Activated CD8-positive, alpha-beta memory T cell treated with anti-CD3 and anti-CD28 coated beads, Interleukin-2, amount 50 U/mL, for 1 hour (primary cell): ENCODE measurements around the gene GPRIN3.

Experiments used
- DNase-seq: peaks from one replicate; pipeline ENCODE4 v3.0.0-alpha.2; 2020; ENCODE audit errors: extremely low read depth

GPRIN3 gene

DNA sequence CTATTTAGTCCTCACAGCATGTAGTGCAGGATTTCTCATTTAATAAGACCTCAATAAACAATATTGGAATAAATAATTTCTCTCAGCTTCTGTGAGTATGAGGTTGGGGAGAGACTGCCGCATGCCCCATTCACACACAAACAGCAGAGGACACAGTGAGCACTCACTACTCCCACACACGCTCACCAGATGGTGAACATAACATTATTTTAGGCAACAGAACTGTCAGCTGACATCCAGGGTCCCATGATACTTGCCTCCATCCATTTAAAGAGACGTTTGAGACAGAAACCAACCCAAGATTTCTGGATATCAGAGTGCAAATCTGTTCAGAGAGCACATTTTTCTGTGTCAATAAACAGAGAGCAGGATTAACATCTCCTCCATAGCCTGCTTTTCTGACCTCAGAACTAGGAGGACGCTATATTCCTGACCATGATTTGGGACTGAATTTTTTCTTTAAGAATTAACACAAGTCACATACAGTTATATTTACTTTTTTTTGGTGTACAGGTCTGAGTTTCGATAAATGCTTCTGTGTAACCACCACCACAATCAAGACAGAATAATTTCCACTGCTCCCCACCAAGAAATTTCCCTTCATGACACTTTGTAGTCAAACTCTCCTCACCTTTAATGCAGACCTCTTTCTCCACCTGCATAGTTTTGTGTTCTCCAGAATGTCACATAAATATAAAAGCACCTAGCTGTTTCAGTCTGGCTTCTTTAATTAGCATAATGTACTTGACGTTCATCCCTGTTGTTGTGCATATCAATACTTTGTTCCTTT, 16.7 kb downstream of the GPRIN3 start:
- DNase-seq: no peak

DNA sequence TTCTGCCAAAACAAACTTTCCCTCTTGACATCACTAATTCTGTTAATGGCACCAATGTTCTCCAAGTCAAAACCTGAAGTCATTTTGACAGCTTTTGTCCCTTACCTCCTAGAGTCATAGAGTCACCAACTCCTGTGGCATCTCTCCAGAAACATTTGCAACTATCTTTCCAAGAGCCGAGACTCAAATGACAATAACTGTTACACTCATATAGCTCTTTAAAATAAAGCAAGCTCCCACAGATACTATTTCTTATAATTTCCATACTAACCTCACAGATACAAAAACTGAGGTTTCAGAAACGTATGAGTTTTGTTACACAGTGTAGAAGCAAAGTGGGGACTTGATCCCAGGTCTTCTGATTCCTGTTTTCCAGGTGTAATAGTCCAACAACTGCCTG, 18.3 kb downstream of the GPRIN3 start:
- DNase-seq: no peak

DNA sequence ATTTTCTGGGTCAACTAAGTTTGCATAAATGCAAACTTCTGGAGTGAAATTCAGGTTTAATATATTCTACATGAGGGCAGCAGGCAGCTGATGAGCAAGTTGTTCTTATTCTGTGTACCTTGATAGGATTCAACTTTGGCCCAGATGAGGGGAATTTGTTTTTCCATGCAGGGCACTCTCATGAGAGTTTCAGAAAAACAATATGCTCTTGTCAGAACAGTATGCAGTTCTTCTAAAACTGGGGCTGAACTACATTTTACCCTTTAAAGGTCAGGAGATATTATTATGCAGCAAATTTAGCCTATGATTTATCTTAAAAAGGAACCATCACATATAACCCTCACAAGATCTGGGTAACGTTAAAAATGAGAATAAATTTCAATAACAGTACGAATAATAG, 19.2 kb downstream of the GPRIN3 start:
- DNase-seq: no peak

DNA sequence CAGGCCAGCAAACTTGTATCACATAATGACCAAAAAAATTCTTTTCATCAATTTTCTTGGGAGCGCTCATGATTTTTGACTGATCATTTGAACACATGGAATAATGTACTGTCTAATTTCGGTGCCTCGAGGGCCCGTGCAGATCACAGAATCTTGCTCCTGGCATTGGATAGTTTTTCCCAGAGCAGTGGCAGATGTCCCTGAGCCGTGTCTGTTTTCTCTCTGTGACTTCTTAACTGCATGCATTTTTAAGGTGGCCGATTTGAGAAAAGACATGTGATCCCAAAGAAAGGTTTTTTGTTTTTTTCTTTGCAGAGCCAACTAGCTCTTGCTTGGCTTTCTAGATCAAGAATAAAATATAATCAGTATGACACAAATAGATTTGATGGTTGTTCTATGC, 19.7 kb downstream of the GPRIN3 start:
- no peak for DNase-seq

DNA sequence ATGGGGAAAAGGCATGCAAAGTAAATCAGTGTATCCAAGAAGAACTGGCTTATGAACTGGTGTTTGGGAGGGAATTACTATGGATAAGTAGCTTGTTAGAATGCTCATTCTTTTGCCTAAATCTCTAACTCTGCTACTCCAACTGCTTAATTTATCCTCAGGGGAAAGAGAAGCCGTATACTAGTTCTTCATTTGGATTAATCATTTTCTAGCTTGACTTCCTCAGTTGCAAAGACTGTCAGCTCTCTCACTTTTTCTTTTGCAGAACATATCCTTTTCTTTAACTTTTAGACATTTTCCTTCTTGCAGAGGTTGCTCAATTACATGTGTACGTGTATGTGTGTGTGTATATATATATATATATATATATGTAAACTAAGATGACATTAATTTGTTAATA, 21.9 kb downstream of the GPRIN3 start:
- DNase-seq: no peak

DNA sequence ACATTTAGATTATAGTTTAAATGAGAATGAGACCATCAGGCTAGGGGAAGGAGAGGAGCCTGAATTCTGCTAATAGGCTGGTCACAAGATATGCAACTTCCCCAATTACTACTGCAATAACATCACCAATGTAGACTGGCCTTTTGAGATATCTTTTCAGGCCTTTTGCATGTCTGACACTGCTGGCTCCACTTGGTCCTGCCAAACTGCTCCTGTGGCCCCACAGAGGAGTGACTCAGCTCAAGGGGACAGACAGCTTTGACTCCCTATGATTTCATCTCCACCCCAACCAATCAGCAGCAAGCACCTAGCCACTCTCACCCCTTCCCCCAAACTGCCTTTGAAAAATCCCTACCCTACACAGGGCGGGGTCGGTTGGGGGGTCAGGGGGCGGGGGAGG, 22.8 kb downstream of the GPRIN3 start:
- DNase-seq: no peak

DNA sequence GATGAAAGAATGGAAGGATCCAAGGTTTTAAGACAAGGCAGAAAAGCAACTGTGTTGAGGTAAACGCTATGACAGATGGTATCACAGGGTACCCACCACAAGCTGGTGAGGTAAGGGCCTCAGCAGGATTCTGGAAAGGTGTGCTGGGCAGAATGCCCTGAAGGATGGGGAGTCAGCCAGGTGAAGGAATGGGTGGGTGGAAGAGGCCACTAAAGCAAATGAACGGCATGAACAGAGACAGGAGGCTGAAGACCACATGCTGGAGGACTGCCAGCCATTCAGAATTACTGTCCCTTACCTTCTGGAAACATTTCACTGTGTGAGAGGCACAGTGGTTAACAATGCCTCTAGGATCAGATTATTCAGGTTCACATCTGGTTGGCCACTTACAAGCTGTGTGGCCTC, 23.6 kb downstream of the GPRIN3 start:
- no peak for DNase-seq

DNA sequence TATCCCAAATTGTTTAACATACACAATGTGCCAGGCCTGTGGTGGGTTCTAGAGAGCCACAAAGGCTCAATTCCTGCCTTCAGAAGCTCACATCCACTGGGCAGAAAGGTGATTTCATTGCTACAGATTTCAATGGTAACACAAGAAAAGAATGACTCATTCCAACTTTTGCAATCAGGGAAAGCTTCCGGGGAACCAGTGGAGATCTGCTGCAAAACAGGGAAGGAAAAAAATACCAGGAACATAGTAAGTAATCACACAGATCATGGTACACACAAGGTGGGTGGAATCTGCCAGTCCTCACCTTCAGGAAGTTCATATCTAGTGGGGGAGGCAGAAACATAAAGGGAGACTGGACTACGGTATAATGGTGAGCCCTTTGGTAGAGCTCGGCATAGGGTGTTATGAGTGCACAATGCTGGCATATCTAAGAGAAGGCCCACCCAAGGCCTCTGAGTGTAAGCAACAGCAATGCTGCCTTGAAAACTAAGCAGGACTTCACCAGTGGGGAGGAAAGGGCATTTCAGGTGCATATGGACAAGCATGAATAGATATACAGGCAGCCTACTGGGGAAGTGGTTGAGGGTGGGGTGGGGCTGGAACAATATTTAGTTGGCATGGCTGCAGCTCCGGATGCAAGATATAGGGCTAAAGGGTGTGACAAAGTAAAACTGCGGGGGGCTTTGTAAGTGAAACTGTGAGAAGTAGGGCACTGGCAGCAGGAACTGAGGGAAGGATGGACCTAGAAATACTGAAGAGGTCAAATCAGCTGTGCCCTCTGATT, 24.2 kb downstream of the GPRIN3 start:
- DNase-seq: no peak

DNA sequence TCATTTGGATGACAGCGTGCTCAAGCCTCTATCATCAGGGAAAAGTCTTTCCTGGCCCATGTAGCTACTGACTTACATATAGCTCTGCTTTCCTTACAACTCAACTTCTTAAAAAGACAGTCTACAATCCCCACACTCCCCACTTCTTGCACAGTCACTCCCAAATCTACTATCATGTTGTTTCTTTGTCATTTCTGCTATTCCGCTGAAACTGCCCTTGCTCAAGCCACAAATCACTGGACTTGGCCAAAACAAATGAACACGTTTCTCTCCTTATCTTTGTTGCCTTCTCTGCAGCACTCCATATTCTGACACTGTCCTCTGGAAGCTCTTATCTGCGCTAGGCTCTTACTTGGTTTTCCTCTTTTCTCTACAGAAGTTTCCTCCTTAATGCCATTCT, 28.2 kb downstream of the GPRIN3 start:
- DNase-seq: no peak

DNA sequence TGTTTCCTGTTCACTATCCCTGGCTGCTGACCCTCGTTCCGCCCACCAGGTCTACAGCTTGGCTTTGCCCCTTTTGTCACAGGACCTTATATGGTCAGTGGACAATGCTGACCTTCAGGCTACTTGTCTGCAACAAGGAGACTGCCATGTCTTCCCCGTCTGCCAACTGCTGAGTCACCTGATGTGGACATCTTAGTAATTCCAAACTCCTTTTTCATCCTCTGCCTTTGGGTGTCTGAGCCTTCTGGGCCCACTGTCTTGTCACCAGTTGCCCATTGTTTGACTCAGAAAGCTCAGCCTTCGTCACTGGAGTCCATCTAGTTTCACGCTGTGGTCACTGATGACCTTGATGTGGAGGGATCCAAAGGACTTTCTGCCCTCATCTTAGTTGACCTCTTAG, 30.2 kb downstream of the GPRIN3 start:
- no peak for DNase-seq

DNA sequence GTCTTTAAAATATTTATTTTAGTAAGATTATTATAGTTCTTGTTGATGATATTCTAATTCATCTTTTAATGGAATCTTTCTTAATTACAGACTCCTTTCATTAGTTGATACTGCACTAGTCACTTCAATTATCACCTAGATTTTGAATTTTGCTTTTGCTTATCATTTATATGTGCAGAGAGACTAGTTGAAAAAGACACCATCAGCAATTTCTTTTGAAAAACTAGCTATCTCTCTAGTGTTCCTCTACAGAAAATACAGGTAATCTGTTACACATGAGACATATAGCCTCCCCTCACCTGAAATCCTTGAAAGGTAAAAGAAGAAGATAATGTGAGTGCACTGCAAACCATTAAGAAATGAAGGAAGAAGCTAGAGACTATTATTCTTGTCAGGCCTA, 31.3 kb downstream of the GPRIN3 start:
- DNase-seq: no peak

DNA sequence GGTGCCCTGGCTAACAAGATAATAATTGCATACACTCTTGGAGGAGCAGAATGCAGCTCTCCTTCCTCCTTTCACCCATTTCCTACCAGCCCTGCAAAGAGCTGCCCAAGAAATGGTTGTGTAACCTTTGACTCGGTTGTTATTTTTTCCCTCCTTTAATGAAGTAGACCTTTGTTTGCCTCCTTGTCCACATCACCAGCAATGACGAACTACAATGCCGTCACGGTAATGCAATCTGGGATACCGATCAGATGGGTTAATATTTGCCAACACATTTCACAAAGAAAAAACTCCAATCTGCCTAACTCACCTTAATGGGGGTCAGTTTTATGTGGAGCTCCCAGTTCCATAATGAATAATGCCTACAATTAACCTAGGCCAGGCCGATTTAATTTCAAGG, 32.0 kb downstream of the GPRIN3 start:
- DNase-seq: no peak

DNA sequence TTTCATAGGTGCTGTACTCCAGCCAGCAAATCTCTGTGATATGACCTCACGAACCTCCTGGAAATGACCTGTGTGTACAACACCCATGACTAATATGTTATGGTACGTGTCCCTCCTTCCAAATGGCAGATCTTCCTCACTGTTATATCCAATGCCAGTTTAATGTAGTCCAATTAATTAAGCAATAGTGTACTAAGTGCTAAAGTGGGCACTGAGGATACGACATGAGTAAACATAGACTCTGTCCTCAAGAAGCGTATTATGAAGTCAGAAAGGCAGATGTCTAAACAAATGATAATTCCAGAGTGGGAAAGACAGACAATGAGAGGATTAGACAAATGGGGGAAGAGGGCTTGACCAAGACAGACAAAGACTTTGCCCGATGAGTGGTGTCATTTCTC, 33.9 kb downstream of the GPRIN3 start:
- DNase-seq: no peak

DNA sequence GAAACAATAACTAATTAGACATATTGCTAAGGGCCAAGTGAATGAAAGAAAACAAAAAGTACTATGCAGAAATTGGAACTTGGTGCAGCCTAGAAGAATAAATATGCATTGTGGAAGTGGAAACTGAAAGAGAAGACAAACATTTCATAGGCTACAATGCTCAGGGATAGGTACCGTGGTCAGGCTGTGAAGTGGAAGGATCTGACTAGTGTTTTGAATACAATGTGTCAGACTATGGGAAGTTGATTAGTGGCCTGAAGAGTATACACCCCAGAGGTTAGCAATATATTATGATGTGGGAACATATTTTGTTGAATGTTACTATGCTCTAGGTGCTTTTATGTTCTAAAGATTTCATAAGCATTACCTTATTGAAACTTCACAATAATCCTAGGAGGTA, 36.8 kb downstream of the GPRIN3 start:
- no peak for DNase-seq

DNA sequence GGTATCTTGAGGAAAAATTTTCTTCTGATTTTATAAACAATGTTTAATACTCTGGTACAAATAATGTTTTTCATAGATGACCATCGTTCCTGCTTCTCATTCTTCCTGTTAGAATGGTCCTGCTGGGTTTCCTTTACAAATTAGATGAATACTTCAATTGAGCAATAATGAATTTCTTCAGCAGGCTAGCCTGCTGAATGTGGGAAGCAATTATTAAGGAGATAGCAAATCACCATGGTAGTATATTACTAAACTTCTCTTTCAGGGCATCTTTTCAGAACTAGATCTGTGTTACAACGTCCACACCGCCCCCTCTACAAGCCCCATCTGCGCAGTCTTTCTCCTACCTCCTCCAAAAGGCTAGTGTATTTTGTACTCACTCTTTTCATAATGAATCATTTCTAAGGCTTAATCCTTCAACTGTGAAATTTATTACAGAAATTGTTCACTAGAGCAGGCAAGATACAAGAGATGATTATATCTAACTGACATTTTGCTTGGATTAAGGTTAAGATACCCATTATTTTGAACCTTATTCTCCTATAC, 38.4 kb downstream of the GPRIN3 start:
- no peak for DNase-seq

DNA sequence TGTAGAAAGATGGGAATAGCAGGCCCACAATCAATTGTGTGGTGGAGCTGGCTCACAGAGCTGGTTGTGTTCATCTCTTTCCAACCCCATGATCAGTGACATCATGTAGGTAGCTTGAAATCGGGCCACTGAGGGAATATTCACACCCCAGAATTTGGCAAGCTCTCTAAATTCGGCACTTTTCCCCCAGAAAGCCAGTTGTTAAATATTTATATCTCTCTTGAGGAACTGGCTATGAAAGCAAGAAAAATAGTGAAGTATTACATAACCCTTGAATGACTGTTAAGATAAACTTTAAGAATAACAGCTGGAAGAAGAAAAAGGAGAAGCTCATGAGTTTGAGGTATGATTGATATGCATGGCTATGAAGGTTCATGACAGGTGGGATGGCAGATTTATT, 38.9 kb downstream of the GPRIN3 start:
- DNase-seq: no peak

DNA sequence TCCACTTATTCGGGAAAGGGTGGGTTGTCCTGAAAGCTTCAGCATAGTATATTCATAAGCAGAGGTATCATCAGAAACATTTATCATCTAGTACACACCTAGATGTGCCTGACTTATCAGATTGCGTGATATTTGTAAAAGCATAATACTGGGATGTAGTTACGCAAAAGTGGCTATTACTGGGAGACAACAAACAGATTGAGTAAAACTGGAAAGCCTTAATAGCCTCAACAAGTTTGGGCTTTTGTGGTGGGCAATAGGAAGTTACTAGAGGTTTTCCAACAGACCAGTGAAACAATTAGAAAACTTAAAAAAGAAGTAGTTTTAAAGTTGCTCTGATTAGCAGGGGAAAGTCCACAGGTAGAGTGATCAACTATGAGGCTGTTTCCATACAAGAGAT, 39.8 kb downstream of the GPRIN3 start:
- no peak for DNase-seq

DNA sequence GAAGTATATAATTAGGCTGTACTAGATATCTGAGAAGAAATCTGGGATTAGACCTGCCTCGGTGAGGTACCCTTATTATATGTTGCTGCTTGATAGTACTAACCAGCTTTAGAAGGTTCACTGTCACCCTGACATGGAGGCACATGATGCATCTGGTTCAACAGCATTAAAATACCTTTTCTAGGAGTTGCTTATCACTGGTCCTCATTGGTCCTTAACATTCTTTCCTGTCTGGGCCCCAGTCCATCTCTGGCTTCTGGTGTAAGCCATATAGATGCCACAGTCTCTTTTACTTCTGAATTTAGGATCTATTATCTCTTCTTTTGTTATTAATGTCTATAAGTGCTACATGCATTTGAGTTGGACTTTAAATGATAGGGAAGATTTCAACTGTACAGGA, 40.2 kb downstream of the GPRIN3 start:
- DNase-seq: no peak

DNA sequence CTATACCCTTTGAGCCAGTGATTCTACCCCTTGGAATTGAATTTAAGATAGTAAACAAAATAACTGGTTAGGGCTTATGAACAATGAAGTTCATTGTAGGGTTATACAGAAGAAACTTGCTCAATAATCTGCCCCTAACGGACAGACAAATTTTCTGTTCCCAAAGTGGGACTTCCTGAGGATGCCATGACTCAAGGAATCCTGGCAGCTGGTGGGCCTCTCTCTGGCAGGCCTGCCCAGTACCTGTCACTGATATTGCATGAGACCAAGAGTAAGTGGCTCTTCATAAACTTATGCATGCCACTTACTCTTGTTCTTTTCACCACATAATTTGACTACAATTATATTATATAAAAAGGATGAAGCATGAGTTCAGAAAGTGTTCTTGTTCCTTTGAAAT, 41.5 kb downstream of the GPRIN3 start:
- no peak for DNase-seq

DNA sequence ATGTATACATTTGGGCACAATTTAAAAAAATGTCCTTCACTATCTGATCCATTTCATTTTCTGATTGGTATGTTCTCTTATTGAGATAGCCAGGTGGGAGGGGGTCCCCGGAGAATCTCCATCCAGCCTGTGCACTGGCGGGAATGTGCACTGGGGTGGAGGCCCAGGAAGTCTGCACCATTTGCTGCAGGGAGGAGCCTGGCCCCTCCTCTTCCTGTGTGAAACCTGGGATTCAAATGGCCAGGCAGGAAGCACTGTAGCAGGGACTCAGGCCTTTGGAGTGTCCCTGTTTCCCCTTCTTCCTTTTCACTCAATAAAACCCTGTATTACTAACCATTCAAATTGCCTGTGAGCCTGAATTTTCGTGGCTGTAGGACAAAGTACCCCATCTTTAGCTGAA, 44.3 kb downstream of the GPRIN3 start:
- no peak for DNase-seq

DNA sequence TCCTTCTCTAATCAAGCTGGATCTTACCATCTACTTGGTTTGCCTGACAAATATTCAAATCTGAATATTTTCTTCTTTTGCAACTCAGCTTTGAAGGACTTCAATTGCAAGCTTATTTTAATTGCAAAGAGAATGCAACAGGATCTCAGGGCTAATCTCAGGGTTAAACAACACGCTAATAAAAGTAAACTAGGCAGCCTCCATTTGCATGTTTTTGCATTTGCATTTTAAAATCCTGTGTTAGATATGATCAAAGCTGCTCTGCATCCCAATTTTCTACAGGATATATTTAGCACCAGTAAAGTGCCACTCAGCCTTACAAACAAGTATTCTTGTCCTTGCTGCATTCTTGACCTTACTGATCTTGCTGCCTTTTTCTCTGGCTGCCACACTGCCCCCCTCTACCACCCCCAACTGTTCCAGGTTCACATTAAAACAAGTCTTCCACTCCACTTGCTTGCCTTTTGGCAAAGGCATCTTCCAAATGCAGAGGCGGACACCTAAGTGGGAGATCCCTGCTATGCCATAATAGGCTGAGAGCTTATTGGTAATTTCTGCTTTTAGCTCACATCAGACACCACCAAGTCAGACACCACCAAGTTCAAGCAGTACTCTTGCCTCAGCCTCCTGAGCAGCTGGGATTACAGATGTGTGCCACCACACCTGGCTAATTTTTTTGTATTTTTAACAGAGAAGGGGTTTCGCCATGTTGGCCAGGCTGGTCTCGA, 48.1 kb downstream of the GPRIN3 start:
- no peak for DNase-seq

DNA sequence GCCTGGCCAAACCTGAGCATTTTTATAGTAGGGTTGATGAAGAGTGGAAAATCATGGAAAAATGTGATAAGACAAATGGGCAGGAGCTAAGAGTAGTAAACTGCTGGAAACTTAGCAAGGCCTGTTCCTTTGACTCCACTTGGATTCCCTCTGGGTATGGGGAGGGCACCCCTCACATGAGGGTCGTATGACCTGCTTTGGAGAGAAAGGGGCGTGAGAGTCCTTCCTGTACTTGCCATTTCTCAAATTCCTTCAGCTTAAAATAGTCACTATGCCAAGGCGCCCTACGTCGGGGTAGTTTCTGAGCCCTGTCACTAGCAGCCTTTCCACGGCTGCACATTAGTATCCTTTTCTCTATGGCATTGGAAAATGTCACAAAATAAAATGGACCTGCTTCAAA, 49.1 kb downstream of the GPRIN3 start:
- DNase-seq: no peak

DNA sequence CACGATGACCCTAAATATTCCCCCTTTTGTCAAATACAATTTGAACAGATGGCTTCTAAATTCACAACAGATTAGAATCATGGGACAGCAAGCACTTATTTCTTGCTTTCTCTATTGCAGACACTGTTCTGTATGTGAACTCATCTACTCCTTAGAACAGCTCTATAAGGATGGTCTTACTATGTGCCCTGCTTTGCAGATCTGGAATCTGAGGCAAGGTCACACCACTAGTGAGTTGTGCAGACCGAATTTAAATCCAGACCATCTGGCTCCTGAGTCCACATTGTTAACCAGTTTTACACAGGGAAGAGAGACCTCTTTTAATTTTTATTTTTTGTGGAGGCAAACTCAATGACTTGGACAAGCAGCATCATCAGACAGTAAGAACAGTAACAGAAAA, 50.2 kb downstream of the GPRIN3 start:
- DNase-seq: no peak
